HG03039 (cell line): ENCODE measurements around the gene CPD.
"Not testable (repeated sequence)": the region's sequence is repeated elsewhere in the genome, so short reads cannot be mapped to it uniquely, and the experiment has no call there.

Experiments
- ATAC-seq: cut with Tn5 transposase; IDR thresholded peaks from one replicate; pipeline ENCODE4 v1.9.1; 2021; ENCODE audit warnings: mild to moderate bottlenecking, moderate library complexity; ENCODE audit not compliant: unreplicated experiment

CPD gene

GRCh38 chr17:30422171-30422570 lies 43.4 kb downstream of the CPD start:
- no peak for ATAC-seq

- no peak for ATAC-seq
These were observed 45.7 kb downstream of the CPD start for GRCh38 chr17:30424471-30424870.

GRCh38 chr17:30426292-30426691 lies 47.6 kb downstream of the CPD start:
- no peak for ATAC-seq

GRCh38 chr17:30427611-30428010 lies 48.9 kb downstream of the CPD start:
- no peak for ATAC-seq

- ATAC-seq = no peak
These were observed 50.4 kb downstream of the CPD start for GRCh38 chr17:30429155-30429554.

- no peak for ATAC-seq
These were observed 54.8 kb downstream of the CPD start for GRCh38 chr17:30433514-30433913.

GRCh38 chr17:30436729-30437128 lies 58.0 kb downstream of the CPD start:
- ATAC-seq = no peak

GRCh38 chr17:30443721-30444120 lies 65.0 kb downstream of the CPD start:
- ATAC-seq = no peak

GRCh38 chr17:30446640-30447039 lies 67.9 kb downstream of the CPD start:
- ATAC-seq = not testable (repeated sequence)

GRCh38 chr17:30449480-30449879 lies 70.8 kb downstream of the CPD start:
- no peak for ATAC-seq

- no peak for ATAC-seq
These were observed 71.6 kb downstream of the CPD start for GRCh38 chr17:30450125-30451027.

GRCh38 chr17:30454635-30455034 lies 75.9 kb downstream of the CPD start:
- no peak for ATAC-seq

GRCh38 chr17:30458371-30458770 lies 79.6 kb downstream of the CPD start:
- ATAC-seq = no peak

- not testable (repeated sequence) for ATAC-seq
These were observed 80.2 kb downstream of the CPD start for GRCh38 chr17:30458797-30459413.

GRCh38 chr17:30468465-30468864 lies 89.7 kb downstream of the CPD start:
- ATAC-seq = no peak

GRCh38 chr17:30472238-30472890 lies 93.6 kb downstream of the CPD start:
- no peak for ATAC-seq

GRCh38 chr17:30475206-30475605 lies 96.5 kb downstream of the CPD start:
- no peak for ATAC-seq

GRCh38 chr17:30476726-30477082 lies 98.0 kb downstream of the CPD start:
- peak; percentile 9 for ATAC-seq

GRCh38 chr17:30477083-30477773 lies 98.5 kb downstream of the CPD start, which contains the start of gene GOSR1:
Gene GOSR1 (plus strand): TSS chr17:30477408. CDS start chr17:30477434, 26 bp downstream.
- peak; percentile 95 for ATAC-seq

GRCh38 chr17:30477774-30478115 lies 99.0 kb downstream of the CPD start:
- no peak for ATAC-seq

GRCh38 chr17:30482555-30482954 lies 103.8 kb downstream of the CPD start:
- no peak for ATAC-seq
